Measurements from ENCODE around the gene PCDH9.
"Not testable (repeated sequence)": the region's sequence is repeated elsewhere in the genome, so short reads cannot be mapped to it uniquely, and the experiment has no call there.

DNA sequence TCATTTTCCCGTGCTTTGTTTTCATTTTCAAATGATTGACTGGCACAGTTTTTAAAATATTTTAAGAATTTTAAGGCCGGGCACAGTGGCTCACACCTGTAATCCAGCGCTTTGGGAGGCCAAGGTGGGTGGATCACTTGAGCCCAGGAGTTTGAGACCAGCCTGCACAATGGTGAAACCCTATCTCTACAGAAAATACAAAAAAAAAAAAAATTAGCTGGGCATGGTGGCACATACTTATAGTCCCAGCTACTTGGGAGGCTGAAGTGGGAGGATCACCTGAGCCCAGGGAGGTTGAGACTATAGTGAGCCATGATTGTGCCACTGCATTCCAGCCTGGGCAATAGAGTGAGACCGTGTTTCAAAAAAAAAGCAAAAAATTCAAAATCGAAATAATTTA lies 133.2 kb downstream of the PCDH9 start:
- not testable (repeated sequence) for TF ChIP-seq POLR2AphosphoS5 (IDR thresholded peaks at IDR 0.05; ENCODE audit: insufficient read depth in 1 of 2, low read depth in 1 of 2); POLR2A (IDR thresholded peaks at IDR 0.05)
- TF ChIP-seq, protein P1, sequence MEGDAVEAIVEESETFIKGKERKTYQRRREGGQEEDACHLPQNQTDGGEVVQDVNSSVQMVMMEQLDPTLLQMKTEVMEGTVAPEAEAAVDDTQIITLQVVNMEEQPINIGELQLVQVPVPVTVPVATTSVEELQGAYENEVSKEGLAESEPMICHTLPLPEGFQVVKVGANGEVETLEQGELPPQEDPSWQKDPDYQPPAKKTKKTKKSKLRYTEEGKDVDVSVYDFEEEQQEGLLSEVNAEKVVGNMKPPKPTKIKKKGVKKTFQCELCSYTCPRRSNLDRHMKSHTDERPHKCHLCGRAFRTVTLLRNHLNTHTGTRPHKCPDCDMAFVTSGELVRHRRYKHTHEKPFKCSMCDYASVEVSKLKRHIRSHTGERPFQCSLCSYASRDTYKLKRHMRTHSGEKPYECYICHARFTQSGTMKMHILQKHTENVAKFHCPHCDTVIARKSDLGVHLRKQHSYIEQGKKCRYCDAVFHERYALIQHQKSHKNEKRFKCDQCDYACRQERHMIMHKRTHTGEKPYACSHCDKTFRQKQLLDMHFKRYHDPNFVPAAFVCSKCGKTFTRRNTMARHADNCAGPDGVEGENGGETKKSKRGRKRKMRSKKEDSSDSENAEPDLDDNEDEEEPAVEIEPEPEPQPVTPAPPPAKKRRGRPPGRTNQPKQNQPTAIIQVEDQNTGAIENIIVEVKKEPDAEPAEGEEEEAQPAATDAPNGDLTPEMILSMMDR (IDR thresholded peaks at IDR 0.05) = not testable (repeated sequence)
